ENCODE data around the gene CAMK2A. TPM values are rescaled to one million over a fixed set of nuclear protein-coding genes. Genes with fewer than 3 reads are reported as not detected.
A peak's percentile ranks its signal among the peaks of the same experiment; 100 is the strongest.

CAMK2A gene
- total and polyA plus RNA-seq, 2 experiments from 2014 or later, result 1.2 to 2.6 TPM

GRCh38 chr5:150182774-150183173 lies 106.8 kb downstream of the CAMK2A start:
- no peak for TF ChIP-seq EZH2phosphoT487 (IDR thresholded peaks at IDR 0.05; ENCODE audit: low read depth, severe bottlenecking, unreplicated experiment)
- no peak for TF ChIP-seq EZH2 (IDR thresholded peaks at IDR 0.05; ENCODE audit: borderline replicate concordance)
- no peak for TF ChIP-seq CTCF (IDR thresholded peaks at IDR 0.05; ENCODE audit: poor library complexity)
- Histone ChIP-seq H3K4me2 (no peak overlapping the region), H3K9me2 (replicated peaks; ENCODE audit: insufficient read depth) (no peaks in the 10 kb centered on the region), H3K4me3 (no peak overlapping the region), H3K27me3 (no peaks in the 10 kb centered on the region), H3K4me1 (ENCODE audit: insufficient read depth) (peaks cover 39% of the 10 kb centered on the region), H4K20me1 (ENCODE audit: insufficient read depth, poor library complexity, severe bottlenecking) (no peaks in the 10 kb centered on the region), H3K79me2 (peaks cover 10% of the 10 kb centered on the region), H3K9me3 (ENCODE audit: low read depth) (no peaks in the 10 kb centered on the region), H3K27ac (peak overlapping the region; percentile 23), H2AFZ (no peak overlapping the region), H3K36me3 (replicated peaks; ENCODE audit: insufficient read depth, low read depth) (no peaks in the 10 kb centered on the region)
- DNase-seq (ENCODE audit: low spot score), result no peak
- WGBS (ENCODE audit: low lambda C conversion rate, missing lambda C conversion rate), result 97% methylated on average over 10 of the region's 10 CpGs

DNA sequence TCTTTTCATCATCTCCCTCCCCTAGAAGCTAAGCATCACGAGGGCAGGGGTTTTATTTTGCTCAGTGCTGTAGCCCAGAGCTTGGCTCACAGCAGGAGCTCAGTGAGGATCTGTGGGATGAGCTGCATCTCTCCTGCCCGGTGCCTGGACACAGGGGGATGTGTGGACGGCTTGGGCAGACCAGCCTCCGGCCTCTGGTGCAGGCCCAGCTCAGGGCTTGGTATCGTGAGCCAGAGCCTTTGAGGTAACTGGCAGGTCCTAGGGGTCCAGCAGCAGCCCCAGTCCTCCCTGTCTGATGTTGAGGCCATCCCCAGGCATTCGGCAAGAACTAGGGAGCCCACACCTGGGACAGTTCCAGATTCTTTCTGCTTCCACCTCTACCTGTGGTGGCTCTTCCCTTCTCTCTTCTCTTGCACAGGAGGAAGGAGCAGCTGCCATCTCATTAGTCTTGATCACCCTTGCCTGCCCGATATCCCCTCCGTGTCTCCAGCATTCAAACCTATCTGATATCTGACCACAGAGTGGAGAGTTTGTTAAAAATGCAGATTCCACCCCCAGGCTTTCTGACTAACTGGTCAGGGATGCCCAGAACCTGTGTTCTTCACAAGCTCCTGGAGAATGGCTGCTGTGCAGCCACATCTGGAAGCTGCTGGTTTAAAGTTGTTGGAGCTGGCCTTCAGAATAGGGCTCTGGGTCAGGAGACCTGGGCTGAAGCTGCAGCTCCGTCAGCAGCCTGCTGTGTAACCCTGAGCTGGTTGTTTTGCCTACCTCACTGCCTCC lies 107.6 kb downstream of the CAMK2A start:
- Histone ChIP-seq H3K4me1 (ENCODE audit: insufficient read depth) (peaks cover 34% of the 10 kb centered on the region), H3K27ac (no peak overlapping the region)

DNA sequence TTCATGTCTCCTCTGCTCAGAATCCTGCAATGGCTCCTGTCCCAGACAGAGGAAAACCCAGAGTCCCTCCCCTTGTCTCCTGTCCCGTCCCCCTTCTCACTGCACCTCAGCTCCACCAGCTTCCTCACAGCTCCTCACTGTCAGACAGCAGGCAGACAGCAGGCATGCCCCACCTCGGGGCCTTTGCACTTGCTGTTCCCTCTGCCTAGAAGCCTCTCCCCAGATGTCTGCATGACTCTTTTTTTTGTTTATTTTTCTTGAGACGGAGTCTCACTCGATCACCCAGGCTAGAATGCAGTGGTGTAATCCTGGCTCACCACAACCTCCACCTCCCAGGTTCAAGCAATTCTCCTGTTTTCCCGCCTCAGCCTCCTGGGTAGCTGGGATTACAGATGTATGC lies 108.5 kb downstream of the CAMK2A start:
- Histone ChIP-seq H3K79me2 (peaks cover 13% of the 10 kb centered on the region), H3K4me2 (peak overlapping the region; percentile 5), H3K4me3 (no peak overlapping the region), H3K4me1 (ENCODE audit: insufficient read depth) (peaks cover 27% of the 10 kb centered on the region), H4K20me1 (ENCODE audit: insufficient read depth, poor library complexity, severe bottlenecking) (no peaks in the 10 kb centered on the region), H3K27ac (peak overlapping the region; percentile 59), H3K9me2 (replicated peaks; ENCODE audit: insufficient read depth) (no peaks in the 10 kb centered on the region), H3K36me3 (replicated peaks; ENCODE audit: insufficient read depth, low read depth) (no peaks in the 10 kb centered on the region), H3K27me3 (no peaks in the 10 kb centered on the region), H3K9me3 (ENCODE audit: low read depth) (no peaks in the 10 kb centered on the region), H2AFZ (no peak overlapping the region)
- TF ChIP-seq CTCF (IDR thresholded peaks at IDR 0.05; ENCODE audit: poor library complexity), result no peak
- no peak for TF ChIP-seq EZH2 (IDR thresholded peaks at IDR 0.05; ENCODE audit: borderline replicate concordance)
- no peak for TF ChIP-seq EZH2phosphoT487 (IDR thresholded peaks at IDR 0.05; ENCODE audit: low read depth, severe bottlenecking, unreplicated experiment)
- WGBS (ENCODE audit: low lambda C conversion rate, missing lambda C conversion rate), result 65% methylated on average over 5 of the region's 5 CpGs
- DNase-seq (ENCODE audit: low spot score), result no peak

More for the DNA sequence above, 107.6 kb downstream of the CAMK2A start:
- Histone ChIP-seq H3K36me3 (replicated peaks; ENCODE audit: insufficient read depth, low read depth) (no peaks in the 10 kb centered on the region), H3K79me2 (peaks cover 10% of the 10 kb centered on the region), H3K9me2 (replicated peaks; ENCODE audit: insufficient read depth) (no peaks in the 10 kb centered on the region), H3K4me2 (no peak overlapping the region), H3K9me3 (ENCODE audit: low read depth) (no peaks in the 10 kb centered on the region), H2AFZ (no peak overlapping the region), H3K27me3 (no peaks in the 10 kb centered on the region), H4K20me1 (ENCODE audit: insufficient read depth, poor library complexity, severe bottlenecking) (no peaks in the 10 kb centered on the region), H3K4me3 (no peak overlapping the region)
- WGBS (ENCODE audit: low lambda C conversion rate, missing lambda C conversion rate), result 87% methylated on average over 9 of the region's 9 CpGs
- no peak for DNase-seq (ENCODE audit: low spot score)
- TF ChIP-seq EZH2phosphoT487 (IDR thresholded peaks at IDR 0.05; ENCODE audit: low read depth, severe bottlenecking, unreplicated experiment), result no peak
- TF ChIP-seq EZH2 (IDR thresholded peaks at IDR 0.05; ENCODE audit: borderline replicate concordance), result no peak

- TF ChIP-seq EZH2phosphoT487 (IDR thresholded peaks at IDR 0.05; ENCODE audit: low read depth, severe bottlenecking, unreplicated experiment) (no peak), EZH2 (IDR thresholded peaks at IDR 0.05; ENCODE audit: borderline replicate concordance) (no peak), CTCF (IDR thresholded peaks at IDR 0.05; ENCODE audit: poor library complexity) (no peak)
- H3K4me1 ChIP-seq (ENCODE audit: insufficient read depth), result peaks cover 22% of the 10 kb centered on the region
- H3K9me2 ChIP-seq (replicated peaks; ENCODE audit: insufficient read depth), result no peaks in the 10 kb centered on the region
- H3K79me2 ChIP-seq, result peaks cover 13% of the 10 kb centered on the region
- H3K9me3 ChIP-seq (ENCODE audit: low read depth), result no peaks in the 10 kb centered on the region
- H3K27me3 ChIP-seq, result no peaks in the 10 kb centered on the region
- DNase-seq (ENCODE audit: low spot score), result no peak
- H2AFZ ChIP-seq, result no peak overlapping the region
- H4K20me1 ChIP-seq (ENCODE audit: insufficient read depth, poor library complexity, severe bottlenecking), result no peaks in the 10 kb centered on the region
- H3K4me3 ChIP-seq, result no peak overlapping the region
- peak overlapping the region; percentile 59 for H3K27ac ChIP-seq
- H3K36me3 ChIP-seq (replicated peaks; ENCODE audit: insufficient read depth, low read depth), result no peaks in the 10 kb centered on the region
- peak overlapping the region; percentile 5 for H3K4me2 ChIP-seq
- WGBS (ENCODE audit: low lambda C conversion rate, missing lambda C conversion rate), result 81% methylated on average over 16 of the region's 18 CpGs
Measured at GRCh38 chr5:150180241-150181026, 109.1 kb downstream of the CAMK2A start.
